ENCODE measurements around the gene C19orf25.

Gene C19orf25

GRCh38 chr19:1487576-1488281, 8.7 kb upstream of the C19orf25 start:
- no peak for DNase-seq (ENCODE audit: extremely low spot score)
- no peak for TF ChIP-seq CTCF (IDR thresholded peaks at IDR 0.05; ENCODE audit: control extremely low read depth, extremely low read depth, low read depth, missing control alignments)
- ChIA-PET POLR2A (no interaction called here), CTCF (no interaction called here)

- DNase-seq (ENCODE audit: extremely low spot score), result no peak
- ChIA-PET CTCF (no interaction called here), POLR2A (no interaction called here)
- TF ChIP-seq CTCF (IDR thresholded peaks at IDR 0.05; ENCODE audit: control extremely low read depth, extremely low read depth, low read depth, missing control alignments), result no peak
These were observed 7.9 kb upstream of the C19orf25 start for GRCh38 chr19:1486720-1487575.

- TF ChIP-seq CTCF (IDR thresholded peaks at IDR 0.05; ENCODE audit: control extremely low read depth, extremely low read depth, low read depth, missing control alignments), result no peak
- POLR2A ChIA-PET, result no interaction called here
- CTCF ChIA-PET, result no interaction called here
- no peak for DNase-seq (ENCODE audit: extremely low spot score)
These were observed 5.0 kb upstream of the C19orf25 start for GRCh38 chr19:1483979-1484428.

GRCh38 chr19:1483131-1483978, 4.3 kb upstream of the C19orf25 start:
- TF ChIP-seq CTCF (IDR thresholded peaks at IDR 0.05; ENCODE audit: control extremely low read depth, extremely low read depth, low read depth, missing control alignments), result no peak
- DNase-seq (ENCODE audit: extremely low spot score), result no peak
- ChIA-PET CTCF (no interaction called here), POLR2A (no interaction called here)

GRCh38 chr19:1482361-1483130, 3.5 kb upstream of the C19orf25 start:
- TF ChIP-seq CTCF (IDR thresholded peaks at IDR 0.05; ENCODE audit: control extremely low read depth, extremely low read depth, low read depth, missing control alignments), result no peak
- ChIA-PET POLR2A (no interaction called here), CTCF (no interaction called here)
- no peak for DNase-seq (ENCODE audit: extremely low spot score)

Data from GM10248 (cell line).